ENCODE data around the gene GAB2.

Gene GAB2

DNA sequence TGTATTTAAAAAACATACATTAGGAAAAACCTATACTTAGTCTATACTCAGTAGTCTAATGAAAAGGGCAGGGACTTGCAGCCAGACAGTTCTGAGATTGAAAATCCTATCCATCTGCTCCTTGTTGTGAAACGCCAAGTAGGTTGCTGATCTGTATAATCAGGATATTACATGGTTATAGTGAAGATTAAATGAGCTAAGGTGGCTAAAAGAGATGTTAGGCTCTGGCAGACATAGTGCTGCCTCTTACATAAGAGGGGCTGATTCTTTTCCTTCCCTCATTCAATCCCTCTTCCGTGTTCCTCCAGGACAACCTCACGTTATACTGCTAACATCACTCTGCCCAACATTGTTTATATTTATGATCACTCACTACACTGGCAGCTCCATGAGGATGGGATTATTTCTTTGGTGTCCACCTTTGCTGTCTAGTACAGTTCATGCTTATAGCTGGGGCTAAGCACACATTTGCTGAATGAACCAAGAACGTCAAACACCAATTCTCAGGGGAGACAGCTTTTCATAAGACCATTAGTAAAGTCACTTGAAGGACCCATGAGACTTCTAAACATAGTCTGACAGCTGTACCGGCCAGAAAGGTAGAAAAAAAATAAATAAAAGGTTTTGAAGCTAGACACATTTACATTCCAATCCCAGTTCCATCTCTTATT, 46.3 kb downstream of the GAB2 start:
- H3K79me2 ChIP-seq (ENCODE audit: insufficient read depth, low read length) = peaks cover 98% of the 10 kb centered on the region
- DNase-seq (no peak), ATAC-seq (ENCODE audit: insufficient read depth, low read depth) (peak; percentile 23; the same call in 1 of the 3 replicates)
- no peaks in the 10 kb centered on the region for H3K9me3 ChIP-seq (ENCODE audit: insufficient read depth, low read length, severe bottlenecking)
- no peak overlapping the region for H3K9ac ChIP-seq (ENCODE audit: low read depth, low read length)
- H3K27ac ChIP-seq (ENCODE audit: low read length) = peak overlapping the region; percentile 62
- TF ChIP-seq EZH2 (IDR thresholded peaks at IDR 0.05; ENCODE audit: borderline replicate concordance, low read depth, low read length, severe bottlenecking) = no peak
- TF ChIP-seq, protein P1, sequence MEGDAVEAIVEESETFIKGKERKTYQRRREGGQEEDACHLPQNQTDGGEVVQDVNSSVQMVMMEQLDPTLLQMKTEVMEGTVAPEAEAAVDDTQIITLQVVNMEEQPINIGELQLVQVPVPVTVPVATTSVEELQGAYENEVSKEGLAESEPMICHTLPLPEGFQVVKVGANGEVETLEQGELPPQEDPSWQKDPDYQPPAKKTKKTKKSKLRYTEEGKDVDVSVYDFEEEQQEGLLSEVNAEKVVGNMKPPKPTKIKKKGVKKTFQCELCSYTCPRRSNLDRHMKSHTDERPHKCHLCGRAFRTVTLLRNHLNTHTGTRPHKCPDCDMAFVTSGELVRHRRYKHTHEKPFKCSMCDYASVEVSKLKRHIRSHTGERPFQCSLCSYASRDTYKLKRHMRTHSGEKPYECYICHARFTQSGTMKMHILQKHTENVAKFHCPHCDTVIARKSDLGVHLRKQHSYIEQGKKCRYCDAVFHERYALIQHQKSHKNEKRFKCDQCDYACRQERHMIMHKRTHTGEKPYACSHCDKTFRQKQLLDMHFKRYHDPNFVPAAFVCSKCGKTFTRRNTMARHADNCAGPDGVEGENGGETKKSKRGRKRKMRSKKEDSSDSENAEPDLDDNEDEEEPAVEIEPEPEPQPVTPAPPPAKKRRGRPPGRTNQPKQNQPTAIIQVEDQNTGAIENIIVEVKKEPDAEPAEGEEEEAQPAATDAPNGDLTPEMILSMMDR (IDR thresholded peaks at IDR 0.05; ENCODE audit: borderline replicate concordance, extremely low read depth, low read length, poor library complexity, severe bottlenecking) = no peak
- no peak overlapping the region for H2AFZ ChIP-seq (ENCODE audit: low read depth, low read length)
- no peaks in the 10 kb centered on the region for H3K27me3 ChIP-seq (ENCODE audit: insufficient read depth, low read length, poor library complexity)
- no peak overlapping the region for H3K4me2 ChIP-seq (ENCODE audit: insufficient read depth, low read length)
- no peak overlapping the region for H3K4me3 ChIP-seq (ENCODE audit: low read depth in 1 of 2, low read length in 2 of 2)
- H3K36me3 ChIP-seq (ENCODE audit: insufficient read depth, low read length) = peaks cover 14% of the 10 kb centered on the region
- H3K4me1 ChIP-seq (ENCODE audit: insufficient read depth, low read length) = peaks cover 24% of the 10 kb centered on the region
- H4K20me1 ChIP-seq (ENCODE audit: insufficient read depth, low read length) = peaks cover 50% of the 10 kb centered on the region

DNA sequence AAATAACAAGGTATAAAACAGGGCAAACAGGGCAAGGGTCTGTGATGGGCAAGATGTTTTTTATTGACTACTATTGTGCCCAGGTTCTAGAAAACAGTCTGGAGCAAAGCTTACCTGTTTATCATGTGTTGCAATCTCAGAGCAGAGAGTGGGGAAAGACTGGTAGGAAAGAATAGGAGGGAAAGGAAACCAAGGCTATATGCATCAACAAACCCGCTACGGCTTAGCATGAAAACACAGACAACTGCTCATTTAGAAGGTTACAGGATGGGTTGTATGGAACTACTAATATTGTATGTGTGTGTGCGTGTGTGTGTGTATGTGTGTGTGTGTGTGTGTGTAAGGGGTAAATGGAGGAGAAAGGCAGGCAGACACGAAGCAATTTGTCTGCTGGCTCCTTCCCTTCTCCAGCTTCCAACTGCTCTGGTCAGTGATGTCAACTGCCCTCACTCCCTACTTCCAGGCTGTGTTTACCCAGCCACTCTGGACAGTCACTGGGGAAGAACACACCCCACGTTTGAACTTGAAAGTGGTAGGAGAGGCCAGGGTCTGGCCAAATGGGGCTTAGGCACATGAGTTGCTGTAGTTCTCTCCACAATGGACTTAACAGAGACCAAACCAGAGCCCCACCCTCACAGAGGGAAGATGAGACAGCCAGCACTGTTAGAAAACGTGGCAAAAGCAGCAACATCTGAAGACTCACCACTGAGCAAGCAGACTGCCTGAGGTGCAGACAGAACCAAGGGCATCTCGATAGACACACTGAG, 47.0 kb downstream of the GAB2 start:
- no peaks in the 10 kb centered on the region for H3K9me3 ChIP-seq (ENCODE audit: insufficient read depth, low read length, severe bottlenecking)
- H2AFZ ChIP-seq (ENCODE audit: low read depth, low read length) = no peak overlapping the region
- TF ChIP-seq EZH2 (IDR thresholded peaks at IDR 0.05; ENCODE audit: borderline replicate concordance, low read depth, low read length, severe bottlenecking) = no peak
- TF ChIP-seq, protein P1 (IDR thresholded peaks at IDR 0.05; ENCODE audit: borderline replicate concordance, extremely low read depth, low read length, poor library complexity, severe bottlenecking) = no peak
- no peaks in the 10 kb centered on the region for H3K27me3 ChIP-seq (ENCODE audit: insufficient read depth, low read length, poor library complexity)
- peak overlapping the region; percentile 62 for H3K27ac ChIP-seq (ENCODE audit: low read length)
- H3K36me3 ChIP-seq (ENCODE audit: insufficient read depth, low read length) = peaks cover 15% of the 10 kb centered on the region
- peaks cover 47% of the 10 kb centered on the region for H4K20me1 ChIP-seq (ENCODE audit: insufficient read depth, low read length)
- peak; percentile 38; the same call in 1 of the 3 replicates for ATAC-seq (ENCODE audit: insufficient read depth, low read depth)
- H3K4me3 ChIP-seq (ENCODE audit: low read depth in 1 of 2, low read length in 2 of 2) = no peak overlapping the region
- no peak for DNase-seq
- H3K79me2 ChIP-seq (ENCODE audit: insufficient read depth, low read length) = peaks cover 98% of the 10 kb centered on the region
- no peak overlapping the region for H3K4me2 ChIP-seq (ENCODE audit: insufficient read depth, low read length)
- H3K9ac ChIP-seq (ENCODE audit: low read depth, low read length) = no peak overlapping the region
- peaks cover 19% of the 10 kb centered on the region for H3K4me1 ChIP-seq (ENCODE audit: insufficient read depth, low read length)

DNA sequence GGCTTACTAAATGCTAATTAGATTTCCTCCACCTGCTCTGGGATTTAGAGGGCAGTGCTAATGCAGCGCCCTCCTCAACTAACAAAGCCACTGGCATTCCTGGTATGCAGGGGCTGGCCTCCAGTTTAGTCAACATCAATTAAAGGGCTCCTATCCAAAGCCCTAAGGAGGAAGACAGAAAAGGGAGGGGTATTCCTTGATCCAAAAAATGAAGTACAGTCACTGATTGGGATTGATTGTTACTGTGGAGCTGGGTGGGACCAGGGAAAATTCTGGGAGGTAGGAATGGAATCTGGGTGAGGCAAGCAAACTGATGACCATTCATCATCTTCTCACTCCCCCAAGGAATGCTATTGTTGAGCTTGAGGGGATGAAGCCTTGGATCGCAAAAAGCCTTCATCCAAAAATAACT, 52.2 kb downstream of the GAB2 start:
- Histone ChIP-seq H3K27ac (ENCODE audit: low read length) (peak overlapping the region; percentile 24), H3K36me3 (ENCODE audit: insufficient read depth, low read length) (peaks cover 12% of the 10 kb centered on the region), H2AFZ (ENCODE audit: low read depth, low read length) (no peak overlapping the region), H3K9ac (ENCODE audit: low read depth, low read length) (no peak overlapping the region), H3K4me1 (ENCODE audit: insufficient read depth, low read length) (peaks cover 23% of the 10 kb centered on the region), H3K9me3 (ENCODE audit: insufficient read depth, low read length, severe bottlenecking) (no peaks in the 10 kb centered on the region), H3K27me3 (ENCODE audit: insufficient read depth, low read length, poor library complexity) (no peaks in the 10 kb centered on the region), H3K4me2 (ENCODE audit: insufficient read depth, low read length) (no peak overlapping the region), H3K4me3 (ENCODE audit: low read depth in 1 of 2, low read length in 2 of 2) (no peak overlapping the region), H3K79me2 (ENCODE audit: insufficient read depth, low read length) (peaks cover 98% of the 10 kb centered on the region), H4K20me1 (ENCODE audit: insufficient read depth, low read length) (peaks cover 44% of the 10 kb centered on the region)
- TF ChIP-seq EZH2 (IDR thresholded peaks at IDR 0.05; ENCODE audit: borderline replicate concordance, low read depth, low read length, severe bottlenecking) = no peak
- TF ChIP-seq, protein P1 (IDR thresholded peaks at IDR 0.05; ENCODE audit: borderline replicate concordance, extremely low read depth, low read length, poor library complexity, severe bottlenecking) = no peak
- DNase-seq (no peak), ATAC-seq (ENCODE audit: insufficient read depth, low read depth) (no peak)

All from DND-41 (cell line).